Keratinocyte (primary cell): ENCODE measurements around the gene DEPP1. TPM values are rescaled to one million over a fixed set of nuclear protein-coding genes. Genes with fewer than 3 reads are reported as not detected.

Source experiments
- DNase-seq: peaks from one replicate; pipeline ENCODE4 v3.0.0-alpha.2; 2011; ENCODE audit warnings: low read depth, missing footprints, low spot score
- FAIRE-seq: peaks from 2 replicates; lab custom pipeline; 2011; peaks lifted over from hg19 to GRCh38; lab: Jason Lieb, UNC
- H2AFZ ChIP-seq: 2 replicates; pipeline ENCODE4 v1.6.0; 2012; ENCODE audit warnings: low read length, control low read depth, inconsistent platforms; ENCODE audit not compliant: control insufficient read depth
- H3K27ac ChIP-seq: 2 replicates; pipeline ENCODE4 v1.5.1; 2011; ENCODE audit warnings: low read length; ENCODE audit not compliant: control insufficient read depth, insufficient read depth
- H3K27me3 ChIP-seq: 3 replicates; pipeline ENCODE4 v1.6.0; 2011; ENCODE audit warnings: low read length; ENCODE audit not compliant: control insufficient read depth, insufficient read depth; ENCODE audit errors: extremely low read depth
- H3K36me3 ChIP-seq, 2 experiments: 2 replicates in 1 of 2; 3 replicates in 1 of 2; pipeline ENCODE4 v1.5.1; 2011; ENCODE audit warnings: low read length in 2 of 2, mild to moderate bottlenecking in 1 of 2; ENCODE audit not compliant: control insufficient read depth in 2 of 2, insufficient read depth in 2 of 2; ENCODE audit errors: extremely low read depth in 1 of 2
- H3K4me1 ChIP-seq: 3 replicates; pipeline ENCODE4 v1.5.1; 2011; ENCODE audit warnings: low read length; ENCODE audit not compliant: control insufficient read depth, insufficient read depth; ENCODE audit errors: extremely low read depth
- H3K4me2 ChIP-seq: 3 replicates; pipeline ENCODE4 v1.6.0; 2011; ENCODE audit warnings: low read depth, low read length; ENCODE audit not compliant: control insufficient read depth, insufficient read depth; ENCODE audit errors: extremely low read depth
- H3K4me3 ChIP-seq, 3 experiments: fragments of 200-600 bp in 1 of 3; sonication (generic) in 1 of 3; 2 replicates in 2 of 3; 3 replicates in 1 of 3; pipeline ENCODE4 v1.5.1; 2011 to 2016; ENCODE audit warnings: low read length in 3 of 3, mild to moderate bottlenecking in 3 of 3, control low read depth in 2 of 3, inconsistent platforms in 1 of 3, low read depth in 1 of 3, mixed read lengths in 1 of 3, mixed run types in 1 of 3, moderate library complexity in 1 of 3; ENCODE audit not compliant: control insufficient read depth in 2 of 3, insufficient read depth in 2 of 3; ENCODE audit errors: extremely low read depth in 1 of 3
- H3K79me2 ChIP-seq: 2 replicates; pipeline ENCODE4 v1.6.0; 2012; ENCODE audit warnings: low read length; ENCODE audit not compliant: control insufficient read depth, insufficient read depth
- H3K9ac ChIP-seq: 3 replicates; pipeline ENCODE4 v1.6.0; 2011; ENCODE audit warnings: low read length; ENCODE audit not compliant: control insufficient read depth, insufficient read depth; ENCODE audit errors: extremely low read depth
- H3K9me1 ChIP-seq: 3 replicates; pipeline ENCODE4 v1.6.0; 2011; ENCODE audit warnings: low read length; ENCODE audit not compliant: control insufficient read depth, insufficient read depth; ENCODE audit errors: extremely low read depth
- H3K9me3 ChIP-seq: 2 replicates; pipeline ENCODE4 v1.5.1; 2012; ENCODE audit warnings: low read depth, low read length; ENCODE audit not compliant: control insufficient read depth
- H4K20me1 ChIP-seq: 3 replicates; pipeline ENCODE4 v1.6.0; 2011; ENCODE audit warnings: low read length; ENCODE audit not compliant: control insufficient read depth, insufficient read depth; ENCODE audit errors: extremely low read depth
- CTCF ChIP-seq, 3 experiments: IDR thresholded peaks in 1 of 3; conservative IDR thresholded peaks in 1 of 3; optimal IDR thresholded peaks in 1 of 3; 2 replicates in 2 of 3; 3 replicates in 1 of 3; pipeline versions ENCODE3 to v1.5.1; 2011; ENCODE audit warnings: low read length in 3 of 3, mild to moderate bottlenecking in 3 of 3, moderate library complexity in 2 of 3, control low read depth in 1 of 3, inconsistent platforms in 1 of 3; ENCODE audit not compliant: insufficient read depth in 2 of 3; ENCODE audit errors: extremely low read depth in 1 of 3
- EZH2 ChIP-seq: IDR thresholded peaks from one replicate; pipeline ENCODE4 v1.6.1; 2012; ENCODE audit warnings: inconsistent platforms, mild to moderate bottlenecking, low read length, moderate library complexity
- dilution Hi-C: fragments of 300-500 bp; cut with MboI; formaldehyde crosslinking; loops from one replicate; pipeline ENCODE4 v1.7.0; 2020; ENCODE audit warnings: low sequenced_read_pairs; ENCODE audit not compliant: extremely low pct_ligation_motif_present
- polyA plus RNA-seq, 5 experiments: library from polyadenylated mRNA; depleted of rRNA in 3 of 5; stranded (reverse) in 3 of 5; stranded (forward) in 1 of 5; unstranded in 1 of 5; fragments of >200 nt; gene quantifications; 1 replicate in 1 of 5; 2 replicates in 3 of 5; 3 replicates in 1 of 5; pipeline versions ENCODE4 v1.2.1 to v1.2.3, GENCODE V29; 2011 to 2012; ENCODE audit warnings: missing spikeins in 2 of 5, low read depth in 1 of 5, low replicate concordance in 1 of 5

Gene DEPP1
- polyA plus RNA-seq, 1 donor (not counting 4 experiments of a cell fraction or from before 2014, with no cell fraction given), result 1.2 TPM

GRCh38 chr10:44977287-44978212, 1.1 kb downstream of the DEPP1 start:
- Histone ChIP-seq H2AFZ (no peak overlapping the region), H4K20me1 (no peaks in the 10 kb centered on the region), H3K27ac (no peak overlapping the region), H3K4me2 (peak overlapping the region; percentile 30), H3K79me2 (no peaks in the 10 kb centered on the region), H3K27me3 (no peaks in the 10 kb centered on the region), H3K4me3 (no peak overlapping the region), H3K9me1 (no peaks in the 10 kb centered on the region), H3K9ac (no peak overlapping the region), H3K9me3 (no peaks in the 10 kb centered on the region), H3K36me3 (no peaks in the 10 kb centered on the region), H3K4me1 (peaks cover 55% of the 10 kb centered on the region)
- TF ChIP-seq EZH2 (no peak), CTCF (optimal IDR thresholded peaks at IDR 0.05 in 1 of 3, IDR thresholded peaks at IDR 0.05 in 1 of 3, conservative IDR thresholded peaks at IDR 0.05 in 1 of 3; ENCODE audit: extremely low read depth in 1 of 3, insufficient read depth in 2 of 3, low read length in 3 of 3) (no peak)
- FAIRE-seq (no peak), DNase-seq (no peak)
- dilution Hi-C loops, result no loop called here

GRCh38 chr10:44976352-44977198, 2.0 kb downstream of the DEPP1 start:
- DNase-seq, result no peak

More at GRCh38 chr10:44976352-44977198, 2.0 kb downstream of the DEPP1 start:
- H3K4me3 ChIP-seq, result no peak overlapping the region
- no peak overlapping the region for H3K27ac ChIP-seq
- dilution Hi-C loops, result no loop called here
- H4K20me1 ChIP-seq, result no peaks in the 10 kb centered on the region
- no peaks in the 10 kb centered on the region for H3K9me1 ChIP-seq
- no peak overlapping the region for H2AFZ ChIP-seq
- peaks cover 48% of the 10 kb centered on the region for H3K4me1 ChIP-seq
- no peak overlapping the region for H3K9ac ChIP-seq
- FAIRE-seq, result no peak
- no peaks in the 10 kb centered on the region for H3K9me3 ChIP-seq
- TF ChIP-seq CTCF (optimal IDR thresholded peaks at IDR 0.05 in 1 of 3, IDR thresholded peaks at IDR 0.05 in 1 of 3, conservative IDR thresholded peaks at IDR 0.05 in 1 of 3; ENCODE audit: extremely low read depth in 1 of 3, insufficient read depth in 2 of 3, low read length in 3 of 3), result no peak
- TF ChIP-seq EZH2, result no peak
- no peaks in the 10 kb centered on the region for H3K79me2 ChIP-seq
- H3K4me2 ChIP-seq, result no peak overlapping the region
- no peaks in the 10 kb centered on the region for H3K27me3 ChIP-seq
- H3K36me3 ChIP-seq, result no peaks in the 10 kb centered on the region
